Islet precursor cell (in vitro differentiated cells): ENCODE data around the gene SNCAIP.

Experiments used
- DNase-seq: peaks from one replicate; pipeline ENCODE4 v3.0.0-alpha.2; 2018

Gene SNCAIP

GRCh38 chr5:122401976-122402725 is 90.1 kb downstream of the SNCAIP start:
- DNase-seq: no peak

- DNase-seq: no peak
Measured at GRCh38 chr5:122402955-122403685, 91.1 kb downstream of the SNCAIP start.

DNA sequence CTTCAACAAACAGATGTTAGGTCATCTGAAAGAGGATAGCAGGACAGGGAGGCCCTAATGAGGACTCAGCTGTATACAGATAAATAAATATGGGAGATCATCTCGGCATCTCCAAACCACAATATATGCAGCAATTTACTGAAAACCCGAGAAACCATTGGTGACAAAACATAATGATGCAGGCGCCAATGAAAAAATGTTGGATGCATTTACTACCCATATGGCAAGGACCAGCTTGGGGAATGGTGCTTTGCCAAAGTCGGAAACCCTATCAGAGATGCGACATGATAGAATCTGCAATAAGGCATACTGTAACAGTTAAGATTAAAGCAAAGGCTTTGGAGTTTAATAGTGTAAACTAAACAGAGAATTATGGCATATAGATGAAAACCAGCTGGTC is 92.0 kb downstream of the SNCAIP start:
- DNase-seq: no peak

- DNase-seq: no peak
Measured at GRCh38 chr5:122404653-122405362, 92.8 kb downstream of the SNCAIP start.

GRCh38 chr5:122405751-122406150 is 93.7 kb downstream of the SNCAIP start:
- no peak for DNase-seq

GRCh38 chr5:122406181-122406580 is 94.1 kb downstream of the SNCAIP start:
- DNase-seq: no peak

- no peak for DNase-seq
Measured at GRCh38 chr5:122408592-122409224, 96.7 kb downstream of the SNCAIP start.

DNA sequence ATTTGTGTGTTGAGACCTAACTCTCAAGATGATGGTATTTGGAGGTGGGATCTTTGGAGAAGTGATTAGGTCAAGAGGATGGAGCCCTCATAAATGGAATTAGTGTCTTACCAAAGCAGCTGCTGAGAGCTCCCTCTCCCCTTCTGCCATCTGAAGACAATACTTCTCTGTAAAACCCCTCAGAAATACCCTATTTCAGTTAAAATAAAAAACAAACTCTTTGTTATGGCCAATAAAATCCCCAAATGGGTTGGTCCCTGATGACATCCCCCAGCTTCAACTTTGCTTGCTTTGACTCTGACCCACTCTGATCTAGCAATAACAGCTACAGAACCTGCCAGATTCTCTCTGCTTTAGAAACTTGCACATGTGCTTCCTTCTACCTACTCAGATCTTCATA is 100.9 kb downstream of the SNCAIP start:
- DNase-seq: no peak

GRCh38 chr5:122413722-122414121 is 101.7 kb downstream of the SNCAIP start:
- no peak for DNase-seq

- DNase-seq: peak; percentile 88
Measured at GRCh38 chr5:122415030-122415800, 103.2 kb downstream of the SNCAIP start.

GRCh38 chr5:122415801-122416120 is 103.7 kb downstream of the SNCAIP start:
- DNase-seq: no peak

DNA sequence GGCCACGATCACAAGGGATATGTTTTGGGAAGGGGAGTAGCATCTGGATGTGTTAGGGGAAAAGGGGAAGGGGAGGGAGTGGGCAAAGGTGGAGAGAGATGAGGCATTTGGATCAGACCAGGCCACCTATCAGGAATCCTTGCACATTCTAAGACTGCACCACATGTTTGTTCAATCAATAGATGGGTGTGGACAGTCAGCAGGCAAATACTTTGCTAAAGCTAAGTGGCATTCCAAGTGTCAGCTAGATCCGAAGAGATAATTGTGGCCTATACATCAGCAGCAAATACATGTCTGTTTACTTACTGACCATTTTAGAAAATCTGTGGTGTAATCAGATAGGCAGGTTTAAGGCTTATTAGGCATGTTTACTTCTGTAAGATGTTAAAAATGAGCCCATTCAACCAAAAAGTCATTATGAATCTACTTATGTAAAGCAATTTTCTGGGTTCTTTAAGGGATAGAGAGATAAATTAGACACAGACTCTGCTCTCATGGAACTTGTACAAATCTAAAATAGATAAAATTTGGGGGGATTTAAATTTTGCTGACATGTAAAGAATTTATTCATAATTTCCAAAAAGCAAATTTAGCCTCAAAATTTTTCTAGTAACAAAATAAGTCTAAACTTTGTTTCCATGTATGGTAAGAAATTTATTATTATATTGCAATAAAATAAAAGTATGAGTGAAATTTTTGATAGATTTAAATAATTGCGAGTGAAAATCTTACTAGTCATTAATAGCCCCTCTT is 107.3 kb downstream of the SNCAIP start:
- DNase-seq: peak; percentile 63

DNA sequence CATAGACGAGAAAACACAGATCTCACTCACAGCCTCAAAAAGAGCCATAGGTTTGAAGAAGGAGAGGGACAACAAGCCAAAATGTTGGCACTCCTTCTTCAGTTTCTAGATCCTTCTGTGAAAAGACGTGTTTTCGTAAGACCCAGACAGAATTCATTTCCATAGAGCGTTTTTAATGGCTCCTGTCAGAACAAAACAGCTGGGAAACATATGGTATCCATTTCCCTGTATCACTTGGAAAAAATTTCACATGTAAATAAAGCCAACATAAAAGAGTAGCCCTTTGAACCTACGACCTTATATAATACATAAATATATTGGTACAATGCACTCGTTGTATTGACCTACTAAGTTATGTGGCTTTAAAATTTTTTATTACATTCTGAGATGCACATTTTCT is 108.1 kb downstream of the SNCAIP start:
- no peak for DNase-seq

DNA sequence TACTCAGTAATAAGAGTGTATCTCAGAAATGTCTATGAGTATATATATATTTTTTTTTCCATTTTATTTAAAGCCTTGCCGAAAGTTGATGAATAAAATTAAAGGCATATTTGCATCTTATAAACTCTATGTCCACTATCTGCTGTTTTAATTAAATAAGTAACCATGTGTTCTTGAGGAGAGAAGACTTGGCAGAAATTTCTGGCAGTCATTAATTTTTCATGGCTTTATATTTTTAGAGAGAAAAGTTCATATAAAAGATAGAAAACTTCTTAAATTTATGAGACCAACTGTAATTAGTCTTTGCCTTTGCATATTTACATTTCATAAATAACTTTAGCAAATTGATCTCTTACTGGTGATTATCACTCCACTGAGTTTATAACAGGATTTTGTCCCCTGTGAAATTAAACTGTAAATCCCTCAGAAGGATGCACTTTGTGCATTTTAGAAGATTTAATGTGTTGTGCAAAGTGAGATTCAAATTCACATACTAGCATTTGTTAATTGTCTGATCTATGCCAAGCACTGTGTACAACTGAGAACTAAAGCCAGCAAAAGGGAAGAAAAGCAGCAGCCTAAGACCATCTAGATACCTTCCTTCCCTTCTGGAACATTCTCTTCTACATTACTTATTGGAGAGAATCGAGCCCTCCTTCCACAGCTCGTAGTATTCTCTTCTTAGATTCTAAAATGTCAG is 108.7 kb downstream of the SNCAIP start:
- DNase-seq: no peak

DNA sequence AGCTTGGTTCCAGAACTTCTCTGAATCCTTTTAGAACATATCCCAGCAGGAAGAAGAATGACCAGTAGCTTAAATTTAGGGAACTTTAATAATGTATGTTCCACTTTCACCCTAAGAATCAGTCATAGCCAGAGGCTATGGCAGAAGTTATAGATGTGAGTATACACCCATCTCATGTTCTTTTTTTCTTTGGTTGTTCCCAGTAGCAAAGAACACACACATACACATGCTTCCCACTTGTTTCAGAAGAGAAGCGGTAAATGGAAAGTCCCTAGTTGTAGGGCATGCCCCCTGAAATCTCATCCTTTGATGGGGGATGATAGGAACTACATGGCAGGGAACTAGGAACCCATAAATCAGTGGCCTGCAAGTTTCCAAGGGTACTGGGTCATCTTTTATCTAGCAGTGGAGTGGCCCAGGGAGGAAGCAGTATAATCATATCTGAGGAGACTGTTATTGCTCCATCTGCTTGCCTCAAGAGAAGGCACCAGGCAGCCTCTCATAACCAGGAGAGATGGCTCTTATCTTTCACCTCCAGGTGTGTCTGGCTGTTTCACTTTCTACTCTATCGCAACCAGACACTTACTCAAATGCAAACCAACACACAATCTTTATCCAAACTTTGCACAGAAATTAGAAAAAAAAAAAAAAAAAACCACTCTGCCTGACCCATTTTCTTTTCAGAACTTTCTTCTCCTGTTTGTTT is 109.5 kb downstream of the SNCAIP start:
- no peak for DNase-seq

DNA sequence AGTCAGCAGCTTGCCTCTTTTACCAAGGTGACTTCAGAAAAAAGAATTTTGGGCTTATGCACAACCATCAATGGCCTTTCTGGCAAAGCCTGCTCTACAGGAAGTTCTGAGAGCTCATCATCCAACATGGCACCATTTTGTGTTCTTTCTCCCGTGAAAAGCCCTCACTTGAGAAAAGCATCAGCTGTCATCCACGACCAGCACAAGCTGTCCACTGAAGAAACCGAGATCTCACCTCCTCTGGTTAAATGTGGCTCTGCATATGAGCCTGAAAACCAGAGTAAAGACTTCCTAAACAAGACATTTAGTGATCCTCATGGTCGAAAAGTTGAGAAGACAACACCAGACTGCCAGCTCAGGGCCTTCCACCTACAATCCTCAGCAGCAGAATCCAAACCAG is 111.2 kb downstream of the SNCAIP start:
- DNase-seq: no peak

DNA sequence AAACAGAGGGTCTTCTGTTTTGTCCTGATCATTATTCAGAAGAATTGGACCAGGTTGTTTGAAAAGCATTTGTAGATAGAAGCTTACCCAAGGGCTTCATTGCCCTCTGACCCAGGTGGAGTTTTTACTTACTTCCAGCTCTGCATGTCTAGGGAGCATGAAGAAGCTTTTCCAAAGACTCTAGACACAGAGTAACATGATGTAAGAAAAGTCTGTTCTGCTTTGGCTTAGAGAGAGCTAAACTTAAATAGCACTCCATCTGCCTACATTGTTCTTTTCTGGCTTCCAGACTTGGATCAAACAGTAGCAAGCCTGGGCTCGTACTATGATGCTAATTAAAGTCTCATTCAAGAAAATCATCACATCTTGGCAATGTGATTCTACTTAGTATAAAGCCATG is 112.1 kb downstream of the SNCAIP start:
- DNase-seq: no peak

GRCh38 chr5:122426301-122426700 is 114.3 kb downstream of the SNCAIP start:
- DNase-seq: no peak

GRCh38 chr5:122427621-122428020 is 115.6 kb downstream of the SNCAIP start:
- no peak for DNase-seq

GRCh38 chr5:122429545-122430318 is 117.7 kb downstream of the SNCAIP start:
- no peak for DNase-seq
